ENCODE measurements around the gene FHAD1. TPM values are rescaled to one million over a fixed set of nuclear protein-coding genes. Genes with fewer than 3 reads are reported as not detected.
"Not testable (repeated sequence)": the region's sequence is repeated elsewhere in the genome, so short reads cannot be mapped to it uniquely, and the experiment has no call there.

The FHAD1 gene
- total RNA-seq, 1 donor from 2014 or later: 0.21 TPM

GRCh38 chr1:15371610-15372545 is 124.9 kb downstream of the FHAD1 start:
- Histone ChIP-seq H3K4me3 (ENCODE audit: low read depth, low read length) (no peak overlapping the region), H3K27me3 (ENCODE audit: control insufficient read depth, insufficient read depth, low read length) (no peaks in the 10 kb centered on the region), H3K36me3 (ENCODE audit: control insufficient read depth, insufficient read depth, low read length) (no peaks in the 10 kb centered on the region)
- no peak for DNase-seq (ENCODE audit: low read depth)
- TF ChIP-seq CTCF (IDR thresholded peaks at IDR 0.05; ENCODE audit: insufficient read depth, low read length, poor library complexity, severe bottlenecking): no peak

DNA sequence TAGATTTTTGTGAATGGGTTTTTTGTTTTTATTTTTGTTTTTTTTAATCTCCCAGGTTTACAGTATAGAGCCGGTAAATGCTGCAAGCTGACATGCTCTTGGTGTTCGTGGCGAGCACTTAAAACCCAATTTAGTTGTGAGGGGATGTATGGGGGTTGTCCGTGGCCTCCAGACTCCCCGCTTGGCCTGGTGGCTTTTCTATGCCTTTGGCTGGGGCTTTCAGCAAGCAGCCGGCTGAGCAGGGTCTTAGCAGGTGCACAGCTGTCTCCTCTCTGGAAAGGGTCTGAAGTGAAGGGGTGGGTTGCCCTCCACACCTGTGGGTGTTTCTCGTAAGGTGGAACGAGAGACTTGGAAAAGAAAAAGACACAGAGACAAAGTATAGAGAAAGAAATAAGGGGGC is 131.7 kb downstream of the FHAD1 start:
- Histone ChIP-seq H3K36me3 (ENCODE audit: control insufficient read depth, insufficient read depth, low read length) (no peaks in the 10 kb centered on the region), H3K4me3 (ENCODE audit: low read depth, low read length) (no peak overlapping the region), H3K27me3 (ENCODE audit: control insufficient read depth, insufficient read depth, low read length) (no peaks in the 10 kb centered on the region)
- DNase-seq (ENCODE audit: low read depth): no peak
- TF ChIP-seq CTCF (IDR thresholded peaks at IDR 0.05; ENCODE audit: insufficient read depth, low read length, poor library complexity, severe bottlenecking): no peak

GRCh38 chr1:15379151-15379550 is 132.1 kb downstream of the FHAD1 start:
- H3K27me3 ChIP-seq (ENCODE audit: control insufficient read depth, insufficient read depth, low read length); H3K4me3 ChIP-seq (ENCODE audit: low read depth, low read length); H3K36me3 ChIP-seq (ENCODE audit: control insufficient read depth, insufficient read depth, low read length); DNase-seq (ENCODE audit: low read depth): not testable (repeated sequence)

GRCh38 chr1:15380601-15381508 is 133.8 kb downstream of the FHAD1 start:
- no peak for TF ChIP-seq CTCF (IDR thresholded peaks at IDR 0.05; ENCODE audit: insufficient read depth, low read length, poor library complexity, severe bottlenecking)
- no peak for DNase-seq (ENCODE audit: low read depth)
- H3K36me3 ChIP-seq (ENCODE audit: control insufficient read depth, insufficient read depth, low read length): no peaks in the 10 kb centered on the region
- H3K4me3 ChIP-seq (ENCODE audit: low read depth, low read length): no peak overlapping the region
- peaks cover 1% of the 10 kb centered on the region for H3K27me3 ChIP-seq (ENCODE audit: control insufficient read depth, insufficient read depth, low read length)

GRCh38 chr1:15381805-15382204 is 134.8 kb downstream of the FHAD1 start:
- peaks cover 4% of the 10 kb centered on the region for H3K27me3 ChIP-seq (ENCODE audit: control insufficient read depth, insufficient read depth, low read length)
- no peaks in the 10 kb centered on the region for H3K36me3 ChIP-seq (ENCODE audit: control insufficient read depth, insufficient read depth, low read length)
- TF ChIP-seq CTCF (IDR thresholded peaks at IDR 0.05; ENCODE audit: insufficient read depth, low read length, poor library complexity, severe bottlenecking): no peak
- DNase-seq (ENCODE audit: low read depth): no peak
- H3K4me3 ChIP-seq (ENCODE audit: low read depth, low read length): no peak overlapping the region
